Measurements from ENCODE around the gene HMCN2.
A peak's percentile ranks its signal among the peaks of the same experiment; 100 is the strongest.

HMCN2 gene

GRCh38 chr9:130366888-130367550 is 101.5 kb downstream of the HMCN2 start:
- no peak for DNase-seq (ENCODE audit: extremely low read depth, low read depth)
- TF ChIP-seq, protein P1, sequence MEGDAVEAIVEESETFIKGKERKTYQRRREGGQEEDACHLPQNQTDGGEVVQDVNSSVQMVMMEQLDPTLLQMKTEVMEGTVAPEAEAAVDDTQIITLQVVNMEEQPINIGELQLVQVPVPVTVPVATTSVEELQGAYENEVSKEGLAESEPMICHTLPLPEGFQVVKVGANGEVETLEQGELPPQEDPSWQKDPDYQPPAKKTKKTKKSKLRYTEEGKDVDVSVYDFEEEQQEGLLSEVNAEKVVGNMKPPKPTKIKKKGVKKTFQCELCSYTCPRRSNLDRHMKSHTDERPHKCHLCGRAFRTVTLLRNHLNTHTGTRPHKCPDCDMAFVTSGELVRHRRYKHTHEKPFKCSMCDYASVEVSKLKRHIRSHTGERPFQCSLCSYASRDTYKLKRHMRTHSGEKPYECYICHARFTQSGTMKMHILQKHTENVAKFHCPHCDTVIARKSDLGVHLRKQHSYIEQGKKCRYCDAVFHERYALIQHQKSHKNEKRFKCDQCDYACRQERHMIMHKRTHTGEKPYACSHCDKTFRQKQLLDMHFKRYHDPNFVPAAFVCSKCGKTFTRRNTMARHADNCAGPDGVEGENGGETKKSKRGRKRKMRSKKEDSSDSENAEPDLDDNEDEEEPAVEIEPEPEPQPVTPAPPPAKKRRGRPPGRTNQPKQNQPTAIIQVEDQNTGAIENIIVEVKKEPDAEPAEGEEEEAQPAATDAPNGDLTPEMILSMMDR (IDR thresholded peaks at IDR 0.05; ENCODE audit: low read depth, low read length, missing control alignments) = no peak
- no peak overlapping the region for H3K4me3 ChIP-seq (replicated peaks; ENCODE audit: low read depth, low read length)

DNA sequence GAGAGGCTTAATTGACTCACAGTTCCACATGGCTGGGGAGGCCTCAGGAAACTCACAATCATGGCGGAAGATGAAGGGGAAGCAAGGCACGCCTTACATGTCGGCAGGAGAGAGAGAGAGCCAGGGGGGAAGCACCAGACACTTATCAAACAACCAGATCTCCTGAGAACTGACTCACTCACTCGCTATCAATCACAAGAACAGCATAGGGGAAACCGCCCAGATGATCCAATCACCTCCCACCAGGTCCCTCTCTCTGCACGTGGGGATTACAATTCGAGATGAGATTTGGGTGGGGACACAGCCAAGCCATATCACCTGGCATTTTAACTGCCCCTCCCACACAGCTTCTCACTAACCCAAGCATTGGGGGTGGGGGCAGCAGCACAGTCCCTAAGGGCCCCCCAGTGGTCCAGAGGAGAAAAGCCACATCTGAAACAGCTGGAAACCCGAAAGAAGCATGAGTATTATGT is 103.1 kb downstream of the HMCN2 start:
- H3K4me3 ChIP-seq (replicated peaks; ENCODE audit: low read depth, low read length) = no peak overlapping the region
- no peak for DNase-seq (ENCODE audit: extremely low read depth, low read depth)
- TF ChIP-seq, protein P1 (IDR thresholded peaks at IDR 0.05; ENCODE audit: low read depth, low read length, missing control alignments) = peak; percentile 12

GRCh38 chr9:130370226-130370625 is 104.7 kb downstream of the HMCN2 start:
- TF ChIP-seq, protein P1 (IDR thresholded peaks at IDR 0.05; ENCODE audit: low read depth, low read length, missing control alignments) = no peak
- DNase-seq (ENCODE audit: extremely low read depth, low read depth) = no peak
- no peak overlapping the region for H3K4me3 ChIP-seq (replicated peaks; ENCODE audit: low read depth, low read length)

DNA sequence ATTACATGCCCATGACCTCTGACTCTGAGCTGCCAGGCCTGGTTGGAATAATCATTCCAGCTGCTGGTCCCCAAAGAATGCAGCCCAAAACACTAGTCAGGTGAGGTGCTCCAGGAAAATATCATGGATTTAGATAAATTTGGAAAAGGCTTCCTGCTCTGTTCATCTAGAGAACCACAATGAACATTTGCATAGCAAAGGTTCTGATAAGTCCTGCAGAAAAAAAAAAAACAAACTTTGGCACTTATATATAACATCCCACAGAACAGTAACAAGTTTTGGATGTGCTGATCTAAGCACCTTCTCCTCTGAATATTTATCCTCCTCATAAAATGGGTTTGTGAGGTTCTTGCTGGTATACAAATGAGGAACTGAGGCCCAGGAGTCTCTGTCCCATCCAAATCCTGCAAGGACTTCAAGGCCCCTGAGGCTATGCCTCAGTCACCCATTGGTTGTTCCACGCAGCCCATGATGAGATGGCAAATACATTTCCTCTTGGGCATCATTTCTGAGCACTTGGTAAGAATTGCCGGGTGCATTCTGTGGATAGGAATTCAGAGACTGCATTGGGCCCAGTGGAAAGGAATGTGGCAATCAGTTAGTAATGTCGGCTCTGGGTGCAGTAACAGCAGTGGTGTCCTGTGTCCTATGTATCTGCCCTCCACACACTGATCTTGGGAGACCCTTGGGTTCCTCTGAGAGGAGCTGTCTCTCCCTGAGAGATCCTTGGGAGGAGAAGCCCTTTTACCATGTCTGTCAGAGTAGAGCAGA is 105.8 kb downstream of the HMCN2 start:
- no peak overlapping the region for H3K4me3 ChIP-seq (replicated peaks; ENCODE audit: low read depth, low read length)
- TF ChIP-seq, protein P1 (IDR thresholded peaks at IDR 0.05; ENCODE audit: low read depth, low read length, missing control alignments) = no peak
- DNase-seq (ENCODE audit: extremely low read depth, low read depth) = no peak

DNA sequence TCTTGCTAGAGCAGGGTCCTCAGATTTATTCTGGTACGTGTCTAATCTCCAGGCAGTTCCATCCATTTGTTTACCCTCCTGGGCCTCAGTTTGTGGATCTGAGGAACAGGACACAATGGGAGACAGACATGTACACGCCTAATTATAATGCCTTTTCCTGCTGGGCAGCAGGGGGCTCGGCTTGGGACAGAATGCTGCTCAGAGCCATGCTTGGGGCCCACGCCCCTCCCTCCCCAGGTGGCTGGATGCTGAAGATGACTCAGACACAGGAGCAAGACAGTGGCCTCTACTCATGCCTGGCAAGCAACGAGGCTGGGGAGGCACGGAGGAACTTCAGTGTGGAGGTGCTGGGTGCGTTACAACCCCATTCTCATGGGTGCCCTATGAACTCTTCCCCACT is 106.5 kb downstream of the HMCN2 start:
- no peak for DNase-seq (ENCODE audit: extremely low read depth, low read depth)
- no peak overlapping the region for H3K4me3 ChIP-seq (replicated peaks; ENCODE audit: low read depth, low read length)
- TF ChIP-seq, protein P1 (IDR thresholded peaks at IDR 0.05; ENCODE audit: low read depth, low read length, missing control alignments) = no peak

DNA sequence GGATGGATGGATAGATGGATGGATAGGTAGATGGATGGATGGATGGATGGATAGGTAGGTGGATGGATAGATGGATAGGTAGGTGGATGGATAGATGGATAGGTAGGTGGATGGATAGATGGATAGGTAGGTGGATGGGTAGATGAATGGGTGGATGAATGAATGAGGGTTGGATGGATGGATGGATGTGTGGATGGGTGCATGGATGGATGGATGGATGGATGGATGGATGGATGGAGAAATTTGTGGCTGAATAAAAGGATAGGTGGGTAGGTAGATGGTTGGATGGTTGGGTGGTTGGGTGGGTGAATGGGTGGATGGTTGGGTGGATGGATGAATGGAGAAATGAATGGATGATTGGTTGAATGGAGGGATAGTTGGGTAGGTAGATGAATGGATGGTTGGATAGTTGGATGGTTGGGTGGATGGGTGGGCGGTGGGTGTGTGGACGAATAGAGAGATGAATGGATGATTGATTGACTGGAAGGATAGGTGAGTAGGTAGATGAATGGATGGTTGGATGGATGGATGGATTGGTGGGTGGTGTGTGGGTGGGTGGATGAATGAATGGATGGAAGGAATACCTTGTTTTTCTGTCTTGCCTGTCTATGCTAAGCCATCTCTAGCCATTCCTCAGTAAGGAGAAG is 108.2 kb downstream of the HMCN2 start:
- no peak for DNase-seq (ENCODE audit: extremely low read depth, low read depth)
- TF ChIP-seq, protein P1 (IDR thresholded peaks at IDR 0.05; ENCODE audit: low read depth, low read length, missing control alignments) = no peak
- H3K4me3 ChIP-seq (replicated peaks; ENCODE audit: low read depth, low read length) = no peak overlapping the region

Data from HFF-Myc (cell line).